ENCODE results near the gene ATL1. TPM values are rescaled to one million over a fixed set of nuclear protein-coding genes. Genes with fewer than 3 reads are reported as not detected.

Gene ATL1
- total RNA-seq, 1 donor from 2014 or later, result 8.4 TPM

DNA sequence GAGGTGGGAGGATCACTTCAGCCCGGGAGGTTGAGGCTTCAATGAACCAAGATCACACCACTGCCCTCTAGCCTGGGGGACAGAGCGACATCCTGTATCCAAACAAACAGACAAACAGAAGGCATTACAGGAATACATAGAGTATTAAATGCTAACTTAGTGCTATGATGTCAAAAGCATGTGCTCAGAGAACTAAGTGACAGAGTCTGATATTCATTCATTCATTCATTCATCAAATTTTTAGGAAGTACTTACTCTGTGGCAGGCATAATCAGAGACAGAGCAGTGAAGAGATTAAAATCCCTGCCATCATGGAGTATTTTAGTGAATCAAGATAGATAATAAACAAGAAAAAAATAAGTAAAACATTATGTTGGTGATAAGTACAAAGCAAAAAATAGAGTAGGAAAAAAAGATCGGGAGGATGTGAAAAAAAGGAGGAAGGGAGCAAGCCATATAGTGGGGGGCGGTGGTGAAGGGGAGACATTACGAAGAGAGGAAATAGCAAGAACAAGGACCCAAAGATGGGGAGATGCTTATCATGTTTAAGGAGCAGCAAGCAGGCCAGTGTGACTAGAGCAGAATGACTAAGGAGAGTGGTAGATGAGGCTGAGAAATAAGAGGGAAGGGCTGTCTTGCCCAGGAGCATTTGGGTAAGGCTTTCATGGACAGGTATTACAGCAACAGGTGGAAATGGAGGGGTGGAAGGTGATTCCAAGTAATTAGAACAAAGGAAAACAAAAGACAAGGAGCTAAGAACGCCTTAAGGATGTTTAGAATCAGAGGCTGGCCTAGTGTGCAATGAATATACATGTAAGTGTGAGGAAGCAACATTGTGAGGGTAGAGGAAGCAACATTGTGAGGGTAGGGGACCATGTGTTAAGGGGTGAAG is 30.4 kb upstream of the ATL1 start:
- no peak for ATAC-seq
- TF ChIP-seq, protein P1, sequence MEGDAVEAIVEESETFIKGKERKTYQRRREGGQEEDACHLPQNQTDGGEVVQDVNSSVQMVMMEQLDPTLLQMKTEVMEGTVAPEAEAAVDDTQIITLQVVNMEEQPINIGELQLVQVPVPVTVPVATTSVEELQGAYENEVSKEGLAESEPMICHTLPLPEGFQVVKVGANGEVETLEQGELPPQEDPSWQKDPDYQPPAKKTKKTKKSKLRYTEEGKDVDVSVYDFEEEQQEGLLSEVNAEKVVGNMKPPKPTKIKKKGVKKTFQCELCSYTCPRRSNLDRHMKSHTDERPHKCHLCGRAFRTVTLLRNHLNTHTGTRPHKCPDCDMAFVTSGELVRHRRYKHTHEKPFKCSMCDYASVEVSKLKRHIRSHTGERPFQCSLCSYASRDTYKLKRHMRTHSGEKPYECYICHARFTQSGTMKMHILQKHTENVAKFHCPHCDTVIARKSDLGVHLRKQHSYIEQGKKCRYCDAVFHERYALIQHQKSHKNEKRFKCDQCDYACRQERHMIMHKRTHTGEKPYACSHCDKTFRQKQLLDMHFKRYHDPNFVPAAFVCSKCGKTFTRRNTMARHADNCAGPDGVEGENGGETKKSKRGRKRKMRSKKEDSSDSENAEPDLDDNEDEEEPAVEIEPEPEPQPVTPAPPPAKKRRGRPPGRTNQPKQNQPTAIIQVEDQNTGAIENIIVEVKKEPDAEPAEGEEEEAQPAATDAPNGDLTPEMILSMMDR (IDR thresholded peaks at IDR 0.05), result no peak
- Histone ChIP-seq H3K36me3 (no peaks in the 10 kb centered on the region), H3K4me3 (no peak overlapping the region), H3K4me1 (peaks cover 54% of the 10 kb centered on the region), H3K27me3 (ENCODE audit: low read depth) (no peaks in the 10 kb centered on the region), H3K27ac (no peak overlapping the region), H3K9me3 (no peaks in the 10 kb centered on the region)
- no peak for DNase-seq
- intact Hi-C loops (cut with DNase I), result loop anchor here (10.0 kb wide), 1 partner anchor 205 kb away; no protein-coding TSS in a partner anchor

DNA sequence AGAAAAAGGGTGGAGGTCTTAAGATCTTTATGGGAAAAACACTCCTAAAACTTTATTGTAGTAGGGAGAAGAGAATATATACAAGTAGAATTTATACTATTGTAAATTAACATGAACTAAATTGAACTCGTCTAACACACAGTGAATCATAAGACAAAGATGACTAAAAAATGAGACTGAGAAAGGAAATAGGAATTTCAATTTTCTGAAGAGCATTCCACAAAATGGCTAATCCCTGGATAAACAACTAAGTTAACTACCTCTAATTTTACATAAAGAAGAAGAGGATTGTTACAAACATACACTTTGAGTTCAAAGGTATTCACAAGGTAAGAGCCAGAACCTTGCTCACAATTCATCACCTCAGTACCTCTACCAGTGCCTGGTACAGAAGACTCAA is 29.6 kb upstream of the ATL1 start:
- no peaks in the 10 kb centered on the region for H3K9me3 ChIP-seq
- peaks cover 47% of the 10 kb centered on the region for H3K4me1 ChIP-seq
- ATAC-seq (no peak), DNase-seq (no peak)
- peak overlapping the region; percentile 86 for H3K4me3 ChIP-seq
- TF ChIP-seq, protein P1 (IDR thresholded peaks at IDR 0.05), result no peak
- H3K27ac ChIP-seq, result no peak overlapping the region
- no peaks in the 10 kb centered on the region for H3K36me3 ChIP-seq
- no peaks in the 10 kb centered on the region for H3K27me3 ChIP-seq (ENCODE audit: low read depth)
- intact Hi-C loops (cut with DNase I), result no loop called here

DNA sequence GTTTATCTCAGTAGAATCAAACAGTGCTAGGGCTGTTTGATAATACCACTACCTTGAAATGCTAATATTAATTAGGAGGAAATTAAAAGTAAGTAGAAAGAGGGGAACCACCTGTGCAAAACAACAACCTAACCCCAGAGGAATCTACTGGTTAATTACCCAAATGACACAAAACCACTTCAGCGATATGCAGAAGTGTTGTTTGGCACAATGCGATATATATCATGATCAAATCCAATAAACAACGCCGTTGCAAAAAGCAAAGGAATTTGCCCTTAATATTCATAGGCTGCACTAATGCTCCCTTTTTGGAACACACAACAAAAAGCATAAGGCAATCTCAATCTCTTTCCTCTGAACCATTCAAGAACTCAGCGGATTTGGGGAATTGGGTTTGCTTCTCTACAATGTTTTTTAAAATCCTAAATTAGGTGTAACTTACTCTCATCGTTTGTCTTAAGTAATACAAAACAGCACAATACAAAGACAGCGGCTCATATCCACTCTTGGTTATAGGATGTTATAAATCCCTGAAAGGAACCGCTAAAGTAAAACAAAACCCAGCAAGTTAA is 29.1 kb upstream of the ATL1 start:
- no peaks in the 10 kb centered on the region for H3K9me3 ChIP-seq
- ATAC-seq (no peak), DNase-seq (no peak)
- H3K27ac ChIP-seq, result no peak overlapping the region
- peaks cover 47% of the 10 kb centered on the region for H3K4me1 ChIP-seq
- H3K4me3 ChIP-seq, result peak overlapping the region; percentile 86
- intact Hi-C loops (cut with DNase I), result no loop called here
- TF ChIP-seq, protein P1 (IDR thresholded peaks at IDR 0.05), result no peak
- H3K36me3 ChIP-seq, result no peaks in the 10 kb centered on the region
- no peaks in the 10 kb centered on the region for H3K27me3 ChIP-seq (ENCODE audit: low read depth)

DNA sequence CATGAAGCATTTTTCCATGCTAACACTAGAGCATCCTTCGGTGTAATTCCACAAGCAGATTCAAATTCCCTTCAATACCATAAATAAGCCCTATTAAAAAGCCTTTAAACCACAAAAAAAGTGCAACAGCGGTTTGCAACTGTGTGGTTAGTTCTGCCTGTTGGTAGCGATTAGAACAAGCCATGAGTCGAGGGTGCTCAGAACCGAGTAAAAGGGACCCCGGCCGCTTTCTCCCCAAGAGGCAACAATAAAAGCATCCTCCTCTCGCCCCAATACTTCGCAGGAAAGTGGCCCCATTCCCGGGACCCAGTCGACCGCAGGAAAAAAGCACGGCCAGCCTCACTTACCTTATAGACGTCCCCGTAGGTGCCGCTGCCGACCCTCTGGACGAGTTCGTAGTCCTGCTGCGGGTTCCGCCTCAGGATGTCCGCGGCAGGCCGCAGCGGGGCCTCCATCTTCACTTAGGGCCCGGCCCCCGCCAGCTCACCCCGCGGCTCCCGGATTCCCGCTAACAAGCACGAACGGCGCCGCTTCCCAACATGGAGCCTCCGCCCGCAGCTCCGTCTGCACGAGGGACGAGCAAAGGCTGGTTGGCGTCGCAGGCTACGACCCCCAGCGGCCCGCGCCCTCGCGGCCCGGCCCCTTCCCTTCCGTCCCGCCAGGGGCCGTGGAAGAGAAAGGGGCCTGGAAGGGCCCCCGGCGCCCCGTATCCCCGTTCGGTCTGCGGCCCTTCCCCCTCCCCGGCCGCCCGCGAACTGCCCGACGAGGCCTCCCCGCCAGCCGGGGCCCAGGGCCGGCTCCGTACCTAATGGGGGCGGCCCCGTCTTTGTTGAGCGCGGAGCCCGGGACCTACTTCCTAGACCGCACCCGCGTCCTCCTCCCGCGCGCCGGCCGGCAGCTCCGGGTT is 28.1 kb upstream of the ATL1 start:
- H3K4me3 ChIP-seq, result peak overlapping the region; percentile 86
- H3K27ac ChIP-seq, result peak overlapping the region; percentile 96
- no peaks in the 10 kb centered on the region for H3K36me3 ChIP-seq
- TF ChIP-seq, protein P1 (IDR thresholded peaks at IDR 0.05), result no peak
- intact Hi-C loops (cut with DNase I), result no loop called here
- no peaks in the 10 kb centered on the region for H3K9me3 ChIP-seq
- DNase-seq (peak; percentile 74), ATAC-seq (peak; percentile 73 to 76)
- H3K27me3 ChIP-seq (ENCODE audit: low read depth), result no peaks in the 10 kb centered on the region
- peaks cover 47% of the 10 kb centered on the region for H3K4me1 ChIP-seq

All from lower lobe of right lung (tissue), 2 donors.